OCI-LY7 (cell line): ENCODE data around the gene CTNND2.

Source experiments
- EZH2phosphoT487 ChIP-seq: fragments of 200-600 bp; sonication (generic); IDR thresholded peaks from 2 replicates; pipeline ENCODE4 v1.6.1; 2018; ENCODE audit warnings: low read depth, borderline replicate concordance, mild to moderate bottlenecking, mixed run types, antibody characterized with exemption, low read length, moderate library complexity, mixed read lengths
- TF ChIP-seq, protein P1 (sequence below): fragments of 200-600 bp; sonication (generic); conservative IDR thresholded peaks from 2 replicates; pipeline ENCODE4 v1.5.1; 2014; ENCODE audit warnings: mild to moderate bottlenecking, antibody characterized with exemption, low read length, moderate library complexity, mixed read lengths

DNA sequence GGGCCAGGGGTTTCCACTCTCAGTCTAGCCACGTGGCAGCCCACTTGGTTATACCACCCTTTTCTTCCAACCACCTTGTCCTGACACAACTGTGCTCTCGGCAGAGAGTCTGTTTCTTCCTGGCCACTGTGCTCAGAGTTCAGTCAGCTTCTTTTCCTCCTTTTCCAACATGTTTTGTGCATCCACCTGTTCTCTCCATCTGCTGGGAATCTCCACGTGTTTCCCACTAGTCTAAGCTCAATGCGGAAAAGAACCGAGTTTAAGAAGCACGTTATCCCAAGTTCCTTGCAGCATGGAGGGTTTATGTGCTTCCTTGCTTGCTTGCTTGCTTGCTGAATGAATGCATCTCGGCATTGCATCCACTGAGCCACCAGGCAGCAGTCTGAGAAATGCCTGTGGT, 599.6 kb downstream of the CTNND2 start:
- TF ChIP-seq, protein P1, sequence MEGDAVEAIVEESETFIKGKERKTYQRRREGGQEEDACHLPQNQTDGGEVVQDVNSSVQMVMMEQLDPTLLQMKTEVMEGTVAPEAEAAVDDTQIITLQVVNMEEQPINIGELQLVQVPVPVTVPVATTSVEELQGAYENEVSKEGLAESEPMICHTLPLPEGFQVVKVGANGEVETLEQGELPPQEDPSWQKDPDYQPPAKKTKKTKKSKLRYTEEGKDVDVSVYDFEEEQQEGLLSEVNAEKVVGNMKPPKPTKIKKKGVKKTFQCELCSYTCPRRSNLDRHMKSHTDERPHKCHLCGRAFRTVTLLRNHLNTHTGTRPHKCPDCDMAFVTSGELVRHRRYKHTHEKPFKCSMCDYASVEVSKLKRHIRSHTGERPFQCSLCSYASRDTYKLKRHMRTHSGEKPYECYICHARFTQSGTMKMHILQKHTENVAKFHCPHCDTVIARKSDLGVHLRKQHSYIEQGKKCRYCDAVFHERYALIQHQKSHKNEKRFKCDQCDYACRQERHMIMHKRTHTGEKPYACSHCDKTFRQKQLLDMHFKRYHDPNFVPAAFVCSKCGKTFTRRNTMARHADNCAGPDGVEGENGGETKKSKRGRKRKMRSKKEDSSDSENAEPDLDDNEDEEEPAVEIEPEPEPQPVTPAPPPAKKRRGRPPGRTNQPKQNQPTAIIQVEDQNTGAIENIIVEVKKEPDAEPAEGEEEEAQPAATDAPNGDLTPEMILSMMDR = no peak
- TF ChIP-seq EZH2phosphoT487 = no peak
